GM12873 (cell line): ENCODE measurements around the gene PCOLCE2.

Experiments
- CTCF ChIP-seq: IDR thresholded peaks from 2 replicates; pipeline ENCODE4 v1.5.1; 2012; ENCODE audit warnings: low read depth, mild to moderate bottlenecking, moderate library complexity, low read length, control low read depth; ENCODE audit not compliant: insufficient read depth; ENCODE audit errors: missing control alignments

PCOLCE2 gene

GRCh38 chr3:142913432-142913831, 24.5 kb upstream of the PCOLCE2 start:
- no peak for TF ChIP-seq CTCF

- no peak for TF ChIP-seq CTCF
Measured at GRCh38 chr3:142912402-142913172, 23.7 kb upstream of the PCOLCE2 start.

GRCh38 chr3:142910280-142910679, 21.4 kb upstream of the PCOLCE2 start:
- no peak for TF ChIP-seq CTCF

- TF ChIP-seq CTCF = no peak
Measured at GRCh38 chr3:142909282-142909681, 20.4 kb upstream of the PCOLCE2 start.

GRCh38 chr3:142907996-142908395, 19.1 kb upstream of the PCOLCE2 start:
- no peak for TF ChIP-seq CTCF

- TF ChIP-seq CTCF = no peak
Measured at GRCh38 chr3:142904639-142905436, 16.0 kb upstream of the PCOLCE2 start.

GRCh38 chr3:142902356-142902755, 13.5 kb upstream of the PCOLCE2 start:
- no peak for TF ChIP-seq CTCF
